ENCODE measurements around the gene HHIPL1. TPM values are rescaled to one million over a fixed set of nuclear protein-coding genes. Genes with fewer than 3 reads are reported as not detected.

Gene HHIPL1
- total and polyA plus RNA-seq, 2 experiments from 2014 or later: 0.83 to 1.4 TPM

- Histone ChIP-seq H2AFZ (no peak overlapping the region), H3K4me3 (no peak overlapping the region), H3K27me3 (no peaks in the 10 kb centered on the region), H3K4me1 (ENCODE audit: insufficient read depth) (peaks cover 11% of the 10 kb centered on the region), H3K27ac (no peak overlapping the region), H3K36me3 (replicated peaks; ENCODE audit: insufficient read depth, low read depth) (no peaks in the 10 kb centered on the region), H3K4me2 (no peak overlapping the region), H4K20me1 (ENCODE audit: insufficient read depth, poor library complexity, severe bottlenecking) (no peaks in the 10 kb centered on the region), H3K79me2 (no peaks in the 10 kb centered on the region), H3K9me3 (ENCODE audit: low read depth) (no peaks in the 10 kb centered on the region), H3K9me2 (replicated peaks; ENCODE audit: insufficient read depth) (no peaks in the 10 kb centered on the region)
- no peak for TF ChIP-seq EZH2 (IDR thresholded peaks at IDR 0.05; ENCODE audit: borderline replicate concordance)
- no peak for TF ChIP-seq CTCF (IDR thresholded peaks at IDR 0.05; ENCODE audit: poor library complexity)
- no peak for TF ChIP-seq EZH2phosphoT487 (IDR thresholded peaks at IDR 0.05; ENCODE audit: low read depth, severe bottlenecking, unreplicated experiment)
- 95% methylated on average over 21 of the region's 26 CpGs for WGBS (ENCODE audit: low lambda C conversion rate, missing lambda C conversion rate)
- no peak for DNase-seq (ENCODE audit: low spot score)
These were observed 81.7 kb downstream of the HHIPL1 start for GRCh38 chr14:99726538-99727095.

DNA sequence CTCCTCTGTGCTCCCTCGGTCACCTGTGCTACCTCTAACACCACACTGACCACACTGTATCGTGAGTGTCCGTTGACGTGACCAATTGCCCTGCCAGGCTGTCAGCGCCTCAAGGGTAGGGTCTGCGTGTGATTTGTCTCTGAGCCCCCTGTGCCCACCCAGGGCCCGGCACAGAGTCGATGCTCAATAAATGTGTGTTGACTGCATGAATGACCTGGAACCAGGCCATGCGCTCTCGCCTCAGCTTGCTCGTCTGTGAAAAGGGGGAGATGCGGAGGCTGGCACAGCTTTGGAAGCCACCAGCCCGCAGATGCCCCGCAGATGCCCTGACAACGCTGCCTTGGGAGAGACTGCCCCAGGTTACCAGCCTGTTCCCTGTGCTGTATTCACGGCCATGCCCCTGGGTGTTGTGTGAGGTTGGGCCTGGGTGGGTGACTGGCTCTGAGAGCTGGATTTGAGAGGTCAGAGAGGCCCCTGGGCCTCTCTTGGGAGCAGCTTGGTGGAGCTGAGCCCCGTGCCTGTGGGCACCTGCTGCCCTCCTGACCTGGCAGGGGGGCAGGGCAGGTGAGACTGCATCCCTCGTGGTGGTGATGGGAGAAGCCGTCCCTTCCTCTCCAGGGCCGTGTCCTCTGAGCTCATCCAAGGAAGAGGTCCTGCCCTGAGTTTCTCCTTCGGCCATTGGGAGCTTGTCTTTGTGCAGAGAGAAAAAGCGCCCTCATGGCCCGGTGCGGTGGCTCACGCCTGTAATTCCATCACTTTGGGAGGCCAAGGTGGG, 82.4 kb downstream of the HHIPL1 start:
- Histone ChIP-seq H3K4me1 (ENCODE audit: insufficient read depth) (peaks cover 13% of the 10 kb centered on the region), H3K79me2 (no peaks in the 10 kb centered on the region), H3K27ac (no peak overlapping the region), H3K4me2 (no peak overlapping the region), H4K20me1 (ENCODE audit: insufficient read depth, poor library complexity, severe bottlenecking) (no peaks in the 10 kb centered on the region), H3K4me3 (no peak overlapping the region), H3K9me2 (replicated peaks; ENCODE audit: insufficient read depth) (no peaks in the 10 kb centered on the region), H3K27me3 (no peaks in the 10 kb centered on the region), H3K9me3 (ENCODE audit: low read depth) (no peaks in the 10 kb centered on the region), H2AFZ (no peak overlapping the region), H3K36me3 (replicated peaks; ENCODE audit: insufficient read depth, low read depth) (no peaks in the 10 kb centered on the region)
- WGBS (ENCODE audit: low lambda C conversion rate, missing lambda C conversion rate): 92% methylated on average over 25 of the region's 25 CpGs
- TF ChIP-seq EZH2phosphoT487 (IDR thresholded peaks at IDR 0.05; ENCODE audit: low read depth, severe bottlenecking, unreplicated experiment): no peak
- TF ChIP-seq CTCF (IDR thresholded peaks at IDR 0.05; ENCODE audit: poor library complexity): no peak
- TF ChIP-seq EZH2 (IDR thresholded peaks at IDR 0.05; ENCODE audit: borderline replicate concordance): no peak
- no peak for DNase-seq (ENCODE audit: low spot score)

DNA sequence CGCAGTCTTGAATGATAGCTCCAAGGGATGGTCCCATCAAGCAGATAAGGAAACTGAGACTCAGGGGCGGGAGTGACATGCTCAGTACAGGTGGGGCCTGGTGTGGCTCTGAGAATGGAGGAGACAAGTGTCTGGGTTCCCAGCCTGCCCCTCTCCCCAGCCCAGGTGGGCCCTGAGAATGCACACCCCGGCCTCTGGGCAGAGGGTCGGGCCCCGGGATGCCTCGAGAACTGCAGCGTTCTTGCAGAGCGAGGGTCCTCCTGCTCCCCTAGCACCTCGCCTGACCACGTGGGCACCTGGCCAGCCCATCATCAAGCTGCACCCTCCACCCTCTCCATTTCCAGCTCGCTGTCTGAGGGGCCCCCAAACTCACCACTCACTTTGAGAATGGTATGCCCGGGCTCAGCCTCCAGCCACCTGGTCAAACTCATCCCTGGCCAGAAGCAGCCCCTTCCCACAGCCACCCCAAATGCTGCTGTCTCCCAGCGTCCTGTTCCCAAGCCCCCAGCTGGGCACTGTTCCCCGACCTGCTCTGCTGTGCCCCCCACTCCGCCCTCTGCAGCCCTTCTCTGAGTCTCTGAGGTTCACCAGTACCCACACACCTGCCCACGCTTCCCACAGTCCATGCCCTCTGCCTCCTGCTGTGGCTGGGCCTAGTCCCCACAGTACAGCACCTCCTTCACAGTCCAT, 83.4 kb downstream of the HHIPL1 start:
- 91% methylated on average over 16 of the region's 16 CpGs for WGBS (ENCODE audit: low lambda C conversion rate, missing lambda C conversion rate)

More for the DNA sequence above, 83.4 kb downstream of the HHIPL1 start:
- H3K4me3 ChIP-seq: no peak overlapping the region
- no peaks in the 10 kb centered on the region for H4K20me1 ChIP-seq (ENCODE audit: insufficient read depth, poor library complexity, severe bottlenecking)
- no peak overlapping the region for H2AFZ ChIP-seq
- H3K79me2 ChIP-seq: no peaks in the 10 kb centered on the region
- H3K27me3 ChIP-seq: no peaks in the 10 kb centered on the region
- H3K9me3 ChIP-seq (ENCODE audit: low read depth): no peaks in the 10 kb centered on the region
- no peaks in the 10 kb centered on the region for H3K36me3 ChIP-seq (replicated peaks; ENCODE audit: insufficient read depth, low read depth)
- TF ChIP-seq EZH2 (IDR thresholded peaks at IDR 0.05; ENCODE audit: borderline replicate concordance): no peak
- no peak for TF ChIP-seq EZH2phosphoT487 (IDR thresholded peaks at IDR 0.05; ENCODE audit: low read depth, severe bottlenecking, unreplicated experiment)
- no peak for TF ChIP-seq CTCF (IDR thresholded peaks at IDR 0.05; ENCODE audit: poor library complexity)
- peaks cover 13% of the 10 kb centered on the region for H3K4me1 ChIP-seq (ENCODE audit: insufficient read depth)
- H3K4me2 ChIP-seq: no peak overlapping the region
- DNase-seq (ENCODE audit: low spot score): no peak
- no peaks in the 10 kb centered on the region for H3K9me2 ChIP-seq (replicated peaks; ENCODE audit: insufficient read depth)
- no peak overlapping the region for H3K27ac ChIP-seq
